T follicular helper cell (primary cell): ENCODE data around the gene NCK1.
"Not testable (repeated sequence)": the region's sequence is repeated elsewhere in the genome, so short reads cannot be mapped to it uniquely, and the experiment has no call there.

ENCODE experiments used
- DNase-seq: peaks from one replicate; pipeline ENCODE4 v3.0.0-alpha.2; 2020; ENCODE audit warnings: low read depth

The NCK1 gene

DNA sequence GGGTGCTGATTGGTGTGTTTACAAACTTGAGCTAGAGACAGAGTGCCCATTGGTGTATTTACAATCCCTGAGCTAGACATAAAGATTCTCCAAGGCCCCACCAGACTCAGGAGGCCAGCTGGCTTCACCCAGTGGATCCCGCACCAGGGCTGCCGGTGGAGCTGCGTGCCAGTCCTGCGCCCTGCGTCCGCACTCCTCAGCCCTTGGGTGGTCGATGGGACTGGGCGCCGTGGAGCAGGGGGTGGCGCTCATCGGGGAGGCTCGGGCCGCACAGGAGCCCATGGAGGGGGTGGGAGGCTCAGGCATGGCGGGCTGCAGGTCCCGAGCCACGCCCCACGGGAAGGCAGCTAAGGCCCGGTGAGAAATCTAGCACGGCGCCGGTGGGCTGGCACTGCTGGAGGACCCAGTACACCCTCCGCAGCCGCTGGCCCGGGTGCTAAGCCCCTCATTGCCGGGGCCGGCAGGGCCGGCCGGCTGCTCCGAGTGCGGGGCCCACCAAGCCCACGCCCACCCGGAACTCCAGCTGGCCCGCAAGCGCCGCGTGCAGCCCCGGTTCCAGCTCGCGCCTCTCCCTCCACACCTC lies 125.5 kb downstream of the NCK1 start:
- not testable (repeated sequence) for DNase-seq

DNA sequence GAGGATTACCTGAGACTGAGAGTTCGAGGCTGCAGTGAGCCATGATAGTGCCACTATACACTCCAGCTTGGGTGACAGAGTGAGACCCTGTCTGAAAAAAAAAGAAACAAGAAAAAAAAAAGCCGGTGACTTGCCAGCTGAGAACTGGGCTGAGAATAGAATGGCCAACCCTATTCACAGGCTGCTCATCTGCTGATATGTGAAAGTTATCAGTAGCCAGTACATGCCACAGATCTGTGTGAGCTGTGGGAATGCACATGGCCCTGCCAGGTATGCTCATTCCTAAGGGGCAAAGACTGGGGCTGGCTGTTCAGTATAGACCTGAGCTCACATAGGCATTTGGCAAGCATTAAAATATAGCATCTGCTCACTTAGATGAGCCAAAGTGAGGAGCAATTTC lies 126.6 kb downstream of the NCK1 start:
- no peak for DNase-seq

DNA sequence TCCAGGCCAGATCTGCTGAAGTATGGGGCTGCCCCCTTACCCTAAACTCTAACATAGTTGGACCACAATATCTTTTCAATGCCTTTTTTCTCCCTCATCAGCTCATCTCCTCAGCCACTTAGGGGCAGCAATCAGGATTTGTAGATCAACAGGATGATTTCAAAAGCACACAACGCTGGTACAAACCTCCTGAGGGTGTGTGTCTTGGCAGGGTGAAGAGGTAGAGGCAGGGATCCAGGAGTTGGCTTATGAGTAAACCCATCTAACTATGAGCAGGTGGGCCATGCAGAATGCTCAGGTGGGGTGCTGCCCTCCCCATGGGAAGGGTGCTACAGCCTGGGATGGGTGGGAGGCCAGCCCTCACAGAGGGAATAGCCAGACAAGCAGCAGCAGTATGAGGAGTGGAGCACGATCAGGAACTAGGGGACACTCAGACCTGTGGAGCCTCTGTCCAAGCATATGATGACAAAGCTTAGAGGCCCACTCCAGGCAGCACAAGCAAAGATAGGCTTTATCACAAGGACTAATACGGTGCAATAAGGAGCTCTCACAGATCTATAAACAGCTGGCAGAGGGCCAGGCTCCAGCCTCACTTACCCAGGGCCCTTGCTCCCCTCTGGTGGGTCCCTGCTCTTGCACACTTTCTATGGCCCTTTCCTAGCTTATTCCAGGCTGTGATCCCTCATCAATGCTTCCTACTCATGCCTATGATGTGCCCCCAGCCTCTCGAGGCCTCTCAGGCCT lies 127.9 kb downstream of the NCK1 start:
- no peak for DNase-seq

DNA sequence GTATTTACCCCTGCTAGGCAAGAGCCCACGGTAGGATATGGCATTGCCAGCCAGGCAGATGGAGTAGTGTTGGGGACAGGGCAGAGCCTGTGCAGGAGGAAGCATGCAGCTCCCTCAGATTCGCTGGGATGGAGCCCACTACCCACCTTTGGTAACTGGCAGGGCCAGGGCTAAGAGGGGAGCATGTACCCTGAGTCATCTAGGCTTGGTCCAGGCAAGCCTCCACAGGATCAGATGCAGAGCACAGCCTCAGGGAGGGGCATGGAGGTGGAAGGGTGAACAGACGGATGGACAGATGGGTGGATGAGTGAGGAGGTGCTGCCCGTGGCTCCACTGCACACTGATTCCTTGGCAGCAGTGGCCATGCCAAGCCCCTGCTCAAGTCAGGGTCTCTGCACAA lies 128.8 kb downstream of the NCK1 start:
- DNase-seq: no peak

DNA sequence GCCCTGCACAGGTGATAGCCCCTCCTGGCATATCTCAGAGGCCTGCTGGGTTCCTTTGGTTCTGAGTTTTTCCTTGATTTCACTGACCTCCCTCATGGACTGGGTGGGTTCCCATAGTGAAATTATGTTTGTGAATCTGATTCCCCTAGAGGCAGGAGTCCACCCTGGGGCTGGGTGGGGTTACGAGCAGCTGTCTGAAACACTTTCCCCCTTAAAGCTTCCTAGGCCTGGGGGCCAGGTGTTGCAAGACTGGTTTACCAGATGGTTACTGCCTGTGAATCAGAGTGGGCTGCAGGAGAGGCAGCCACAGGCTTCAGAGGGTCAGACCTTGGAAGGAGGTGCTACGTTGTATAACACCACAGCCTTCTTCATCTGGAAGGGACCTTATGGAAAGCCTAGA lies 130.1 kb downstream of the NCK1 start:
- DNase-seq: no peak

DNA sequence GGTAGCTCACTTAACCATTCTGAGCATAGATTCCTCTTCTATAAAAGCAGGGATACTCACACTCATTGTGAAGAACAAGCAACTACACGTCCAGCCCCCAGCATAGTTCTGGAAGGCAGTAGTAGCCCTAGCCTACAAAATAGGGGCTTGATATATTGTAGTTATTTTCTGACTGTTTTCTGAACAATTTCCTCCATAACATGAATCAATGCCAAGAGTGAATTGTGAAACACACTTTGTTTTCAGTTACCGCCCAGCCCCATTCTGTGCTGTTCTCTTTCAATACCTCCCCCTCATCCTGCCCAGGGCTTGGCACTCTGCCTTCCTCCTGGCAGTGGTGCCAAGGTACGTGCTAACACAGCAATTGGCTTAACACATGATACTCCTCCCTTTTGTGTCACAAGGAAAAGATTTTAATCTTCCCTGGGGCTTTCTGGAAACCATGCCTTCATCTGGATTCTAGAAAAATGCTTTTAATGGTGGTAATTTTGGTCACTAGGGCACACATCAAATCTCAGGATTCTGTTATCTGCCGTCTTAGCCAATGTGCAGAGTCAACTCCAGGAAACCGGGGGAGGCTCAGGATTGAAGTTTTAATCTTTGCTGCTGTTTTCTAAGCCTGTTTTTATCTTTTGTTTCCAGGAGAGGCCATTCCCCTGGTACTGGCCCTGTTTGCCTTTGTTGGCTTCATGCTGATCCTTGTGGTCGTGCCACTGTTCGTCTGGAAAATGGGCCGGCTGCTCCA lies 132.9 kb downstream of the NCK1 start:
- DNase-seq: no peak

DNA sequence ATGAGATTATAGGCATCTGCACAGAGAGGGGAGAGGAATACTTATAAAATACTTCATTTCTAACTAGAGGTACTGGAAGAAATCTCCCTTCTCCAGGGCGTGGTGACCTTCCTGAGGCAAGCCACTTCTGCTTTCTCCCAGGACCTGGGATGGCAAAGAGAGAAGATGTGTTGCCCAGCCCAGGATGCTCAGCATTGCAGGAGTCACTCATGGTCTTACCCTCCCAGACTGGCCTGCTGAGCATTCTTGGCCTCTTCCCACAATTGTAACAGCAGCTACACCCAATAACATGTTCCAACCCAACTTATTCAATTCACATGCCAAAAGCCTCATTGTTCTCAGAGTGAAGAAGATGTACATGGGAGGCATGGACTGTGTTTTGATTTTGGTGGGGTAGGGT lies 133.6 kb downstream of the NCK1 start:
- DNase-seq: no peak
